GM12875 (cell line): ENCODE measurements around the gene CALM3.
A peak's percentile ranks its signal among the peaks of the same experiment; 100 is the strongest.

ENCODE experiments used
- H3K4me3 ChIP-seq: one replicate; pipeline ENCODE4 v1.5.1; 2011; ENCODE audit warnings: low read depth, low read length, control low read depth
- TF ChIP-seq, protein P1 (sequence below): IDR thresholded peaks from 2 replicates; pipeline ENCODE4 v1.5.1; 2011; ENCODE audit warnings: low read depth, mild to moderate bottlenecking, control low read depth, inconsistent platforms, low read length, moderate library complexity, borderline replicate concordance; ENCODE audit not compliant: insufficient read depth

The CALM3 gene

DNA sequence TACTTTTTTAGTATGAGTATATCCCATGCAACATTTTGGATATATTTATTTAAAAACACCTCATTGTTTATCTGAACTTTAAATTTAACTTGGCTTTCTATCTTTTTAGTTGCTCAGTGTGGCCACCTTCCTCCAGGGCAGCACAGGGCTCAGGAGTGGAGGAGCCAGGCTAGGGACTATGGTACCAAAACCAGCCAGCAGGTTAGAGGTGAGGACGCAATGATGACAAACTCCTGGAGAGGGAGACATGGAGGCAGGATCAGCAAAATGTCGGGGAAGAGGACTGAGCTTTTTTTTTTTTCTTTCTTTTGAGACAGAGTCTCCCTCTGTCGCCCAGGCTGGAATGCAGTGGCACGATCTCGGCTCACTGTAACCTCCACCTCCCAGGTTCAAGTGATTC lies 29.6 kb upstream of the CALM3 start:
- H3K4me3 ChIP-seq: no peak overlapping the region
- TF ChIP-seq, protein P1, sequence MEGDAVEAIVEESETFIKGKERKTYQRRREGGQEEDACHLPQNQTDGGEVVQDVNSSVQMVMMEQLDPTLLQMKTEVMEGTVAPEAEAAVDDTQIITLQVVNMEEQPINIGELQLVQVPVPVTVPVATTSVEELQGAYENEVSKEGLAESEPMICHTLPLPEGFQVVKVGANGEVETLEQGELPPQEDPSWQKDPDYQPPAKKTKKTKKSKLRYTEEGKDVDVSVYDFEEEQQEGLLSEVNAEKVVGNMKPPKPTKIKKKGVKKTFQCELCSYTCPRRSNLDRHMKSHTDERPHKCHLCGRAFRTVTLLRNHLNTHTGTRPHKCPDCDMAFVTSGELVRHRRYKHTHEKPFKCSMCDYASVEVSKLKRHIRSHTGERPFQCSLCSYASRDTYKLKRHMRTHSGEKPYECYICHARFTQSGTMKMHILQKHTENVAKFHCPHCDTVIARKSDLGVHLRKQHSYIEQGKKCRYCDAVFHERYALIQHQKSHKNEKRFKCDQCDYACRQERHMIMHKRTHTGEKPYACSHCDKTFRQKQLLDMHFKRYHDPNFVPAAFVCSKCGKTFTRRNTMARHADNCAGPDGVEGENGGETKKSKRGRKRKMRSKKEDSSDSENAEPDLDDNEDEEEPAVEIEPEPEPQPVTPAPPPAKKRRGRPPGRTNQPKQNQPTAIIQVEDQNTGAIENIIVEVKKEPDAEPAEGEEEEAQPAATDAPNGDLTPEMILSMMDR: peak; percentile 10; the same call in 1 of the 2 replicates

DNA sequence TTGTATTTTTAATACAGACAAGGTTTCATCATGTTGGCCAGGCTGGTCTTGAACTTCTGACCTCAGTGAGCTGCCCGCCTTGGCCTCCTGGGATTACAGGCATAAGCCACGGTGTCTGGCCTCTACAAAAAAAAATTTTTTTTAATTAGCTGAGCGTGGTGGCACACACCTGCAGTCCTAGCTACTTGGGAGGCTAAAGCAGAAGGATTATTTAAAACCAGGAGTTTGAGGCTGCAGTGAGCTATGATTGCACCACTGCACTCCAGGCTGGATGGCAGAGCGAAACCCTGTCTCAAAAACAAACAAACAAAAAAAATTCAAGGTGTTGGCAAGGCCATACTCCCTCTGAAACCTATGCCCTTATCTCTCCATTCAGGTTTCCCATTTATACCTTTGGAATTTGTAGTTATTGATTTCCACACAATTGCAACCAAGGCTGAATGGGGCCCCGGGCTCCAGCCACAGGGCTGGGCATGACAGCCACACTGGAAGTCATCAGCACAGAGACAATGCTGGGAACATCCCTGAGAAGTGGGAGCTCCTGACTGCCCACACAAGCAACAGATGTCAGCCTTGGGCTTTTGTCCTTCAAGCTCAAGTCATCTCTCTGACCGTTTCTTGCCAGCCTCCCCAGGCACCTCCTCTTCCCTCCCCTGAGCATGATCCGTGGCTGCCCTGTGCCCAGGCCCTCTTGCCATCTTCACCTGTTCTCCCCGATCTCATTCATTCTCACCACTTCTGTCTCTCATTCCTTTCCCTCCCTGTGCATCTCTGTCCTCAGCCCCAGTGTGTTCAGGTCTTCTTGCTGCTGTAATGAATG lies 27.2 kb upstream of the CALM3 start:
- H3K4me3 ChIP-seq: no peak overlapping the region
- TF ChIP-seq, protein P1: no peak

DNA sequence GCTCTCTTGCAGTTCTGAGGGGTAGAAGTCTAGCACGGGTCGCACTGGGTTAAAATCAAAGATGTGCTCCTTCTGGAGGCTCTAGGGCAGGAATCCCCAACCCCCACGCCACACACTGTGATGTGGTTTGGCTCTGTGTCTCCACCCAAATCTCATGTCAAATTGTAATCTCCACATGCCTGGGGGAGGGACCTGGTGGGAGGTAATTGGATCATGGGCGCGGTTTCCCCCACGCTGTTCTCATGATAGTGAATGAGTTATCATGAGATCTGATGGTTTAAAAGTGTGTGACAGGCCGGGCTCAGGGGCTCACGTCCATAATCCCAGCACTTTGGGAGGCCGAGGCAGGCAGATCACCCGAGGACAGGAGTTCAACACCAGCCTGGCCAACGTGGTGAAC lies 26.6 kb upstream of the CALM3 start:
- TF ChIP-seq, protein P1: no peak
- H3K4me3 ChIP-seq: no peak overlapping the region

DNA sequence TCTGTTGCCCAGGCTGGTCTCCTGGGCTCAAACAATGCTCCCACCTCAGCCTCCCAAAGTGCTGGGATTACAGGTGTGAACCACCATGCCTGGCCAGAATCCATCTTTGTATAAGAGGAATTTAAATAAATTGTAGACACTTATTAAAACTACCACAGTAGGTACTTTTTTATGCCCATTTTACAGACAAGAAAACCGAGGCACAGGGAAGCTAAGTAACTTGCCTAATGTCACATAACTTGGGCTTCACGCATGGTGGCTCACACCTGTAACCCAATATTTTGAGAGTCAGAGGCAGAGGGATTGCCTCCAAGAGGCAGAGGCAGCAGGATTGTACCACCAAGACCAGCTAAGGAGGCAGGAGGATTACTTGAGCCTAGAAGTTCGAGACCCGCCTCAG lies 22.7 kb upstream of the CALM3 start:
- TF ChIP-seq, protein P1: no peak
- H3K4me3 ChIP-seq: no peak overlapping the region

DNA sequence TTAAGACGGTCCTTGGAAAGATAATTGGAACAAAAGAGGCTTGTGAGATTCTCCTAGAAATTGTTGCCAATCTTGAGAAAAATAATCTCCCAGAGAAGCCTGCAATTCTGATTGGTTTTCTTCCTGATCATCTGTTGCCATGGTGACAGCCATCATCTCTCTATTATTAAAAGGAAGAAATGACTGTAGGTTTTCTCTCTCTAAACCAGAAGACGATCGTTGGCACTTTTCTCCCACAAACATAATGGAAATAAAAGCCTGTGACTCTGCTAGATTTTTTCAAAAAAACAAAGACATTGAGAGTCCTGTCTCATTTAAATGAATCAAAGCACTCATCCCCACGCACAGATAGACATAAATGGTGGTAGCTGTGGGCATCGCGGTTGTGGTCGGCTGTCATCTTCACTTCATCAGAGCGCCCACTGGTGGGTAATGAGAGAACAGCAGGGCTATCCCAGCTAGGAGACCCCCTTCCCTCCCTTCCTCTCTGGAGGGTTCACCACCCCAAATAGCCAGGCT lies 21.7 kb upstream of the CALM3 start:
- TF ChIP-seq, protein P1: peak; percentile 68
- no peak overlapping the region for H3K4me3 ChIP-seq

DNA sequence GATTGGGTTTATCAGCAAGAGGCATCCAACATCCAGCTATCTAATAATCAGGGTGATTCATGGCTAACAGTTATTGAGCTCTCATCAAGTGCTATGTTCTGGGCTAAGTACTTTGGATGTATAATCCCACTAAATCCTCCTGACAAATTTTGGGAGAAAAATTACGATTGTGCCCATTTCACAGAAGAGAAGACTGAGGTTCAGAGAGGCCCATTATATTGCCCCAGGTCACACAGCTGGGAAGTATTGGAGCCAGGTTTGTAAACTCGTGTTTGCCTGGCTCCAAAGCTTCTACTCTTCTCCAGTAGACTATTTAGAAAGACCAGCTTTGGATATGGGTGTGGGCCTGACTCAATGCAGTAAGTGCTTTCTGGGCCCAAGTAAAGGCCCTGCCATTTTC lies 20.9 kb upstream of the CALM3 start:
- H3K4me3 ChIP-seq: no peak overlapping the region
- TF ChIP-seq, protein P1: no peak

DNA sequence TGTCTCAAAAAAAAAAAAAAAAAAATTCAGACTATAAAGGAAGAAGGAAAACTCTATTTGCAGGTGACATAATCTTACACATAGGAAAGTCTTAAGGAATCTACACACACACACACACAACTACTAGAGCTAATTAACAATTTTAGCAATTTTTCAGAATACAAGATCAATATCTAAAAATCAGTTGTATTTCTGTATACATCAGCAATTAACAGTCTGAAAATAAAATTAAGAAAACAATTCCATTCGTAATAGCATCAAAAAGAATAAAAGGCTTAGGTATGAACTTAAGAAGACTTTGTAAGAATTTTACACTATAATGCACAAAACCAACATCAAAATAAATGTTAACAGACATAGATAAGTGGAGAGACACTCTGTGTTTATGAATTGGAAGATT lies 15.6 kb upstream of the CALM3 start:
- no peak overlapping the region for H3K4me3 ChIP-seq
- TF ChIP-seq, protein P1: no peak
